GM12865 (cell line): ENCODE measurements around the gene SPC25.

Experiments
- DNase-seq: peaks from one replicate; pipeline ENCODE4 v3.0.0; 2010; ENCODE audit warnings: low read depth
- H3K4me3 ChIP-seq: 2 replicates; pipeline ENCODE4 v1.5.1; 2011; ENCODE audit warnings: mild to moderate bottlenecking, low read depth, low read length, control low read depth
- CTCF ChIP-seq: IDR thresholded peaks from 2 replicates; pipeline ENCODE4 v1.5.1; 2011; ENCODE audit warnings: low read length, control low read depth, low read depth, inconsistent platforms; ENCODE audit not compliant: insufficient read depth; ENCODE audit errors: missing control alignments

The SPC25 gene

GRCh38 chr2:168929031-168929430 lies 38.8 kb upstream of the SPC25 start:
- no peak for TF ChIP-seq CTCF
- no peak overlapping the region for H3K4me3 ChIP-seq
- DNase-seq, result no peak

DNA sequence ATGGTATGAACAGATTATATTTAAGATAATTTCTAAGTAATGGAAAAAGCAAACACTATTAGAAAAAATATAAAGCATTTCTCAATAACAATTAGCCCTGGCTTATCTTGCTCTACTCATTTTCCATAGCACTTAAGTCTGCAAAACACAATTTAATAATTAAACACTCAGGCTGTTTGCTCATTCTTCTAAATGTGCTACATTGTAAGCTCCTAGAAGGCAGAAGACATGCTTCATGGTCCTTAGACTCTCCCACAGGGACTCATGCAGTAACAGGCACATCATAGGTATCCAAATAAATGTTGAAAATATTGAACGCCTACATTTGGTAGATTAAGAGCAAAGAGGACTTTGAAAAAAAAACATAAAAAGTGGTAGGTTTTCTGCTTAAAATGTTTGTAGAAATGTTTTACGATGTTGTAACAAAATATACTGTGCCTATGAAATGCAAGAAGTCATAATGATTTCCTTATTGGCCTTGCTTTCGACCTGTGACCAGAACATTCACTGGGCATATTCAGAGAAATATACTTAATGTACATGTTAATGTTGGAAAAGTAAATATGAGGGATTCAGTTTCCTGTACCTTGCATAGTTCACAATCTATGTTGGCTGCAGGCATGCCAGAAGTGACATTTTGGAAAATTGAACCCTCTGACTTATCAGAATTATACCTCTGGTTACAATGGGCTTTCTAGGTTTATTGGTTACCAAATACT lies 38.0 kb upstream of the SPC25 start:
- no peak for DNase-seq
- TF ChIP-seq CTCF, result no peak
- H3K4me3 ChIP-seq, result no peak overlapping the region

DNA sequence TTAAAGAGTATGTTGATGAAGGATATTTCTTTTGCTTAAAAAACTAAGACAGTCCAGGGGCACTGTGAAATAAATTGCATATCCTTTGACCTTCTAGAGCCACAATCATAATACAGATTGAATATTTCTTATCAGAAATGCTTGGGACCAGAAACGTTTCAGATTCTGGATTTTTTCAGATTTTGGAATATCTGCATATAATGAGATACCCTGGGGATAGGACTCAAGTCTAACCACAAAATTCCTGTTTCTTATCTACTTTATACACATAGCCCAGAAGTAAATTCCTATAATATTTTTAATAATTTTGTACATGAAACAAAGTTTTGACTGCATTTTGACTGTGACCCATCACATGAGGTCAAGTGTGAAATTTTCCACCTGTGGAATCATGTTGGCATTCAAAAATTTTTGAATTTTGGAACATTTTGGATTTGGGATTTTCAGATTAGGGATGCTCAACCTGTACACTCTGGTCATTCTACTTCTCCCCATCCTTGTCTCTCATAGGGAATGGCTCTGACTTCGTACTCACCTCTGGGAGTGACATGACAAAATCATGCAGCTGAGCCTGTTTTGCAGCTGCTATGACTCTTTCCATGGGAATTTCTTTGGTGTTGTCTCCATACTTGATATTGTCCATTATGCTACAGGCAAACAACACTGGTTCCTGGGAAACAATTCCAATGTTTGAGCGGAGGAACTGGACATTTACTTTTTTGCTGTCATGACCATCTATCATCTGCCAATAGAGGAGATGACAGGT lies 36.6 kb upstream of the SPC25 start:
- no peak for TF ChIP-seq CTCF
- H3K4me3 ChIP-seq, result no peak overlapping the region
- DNase-seq, result no peak

DNA sequence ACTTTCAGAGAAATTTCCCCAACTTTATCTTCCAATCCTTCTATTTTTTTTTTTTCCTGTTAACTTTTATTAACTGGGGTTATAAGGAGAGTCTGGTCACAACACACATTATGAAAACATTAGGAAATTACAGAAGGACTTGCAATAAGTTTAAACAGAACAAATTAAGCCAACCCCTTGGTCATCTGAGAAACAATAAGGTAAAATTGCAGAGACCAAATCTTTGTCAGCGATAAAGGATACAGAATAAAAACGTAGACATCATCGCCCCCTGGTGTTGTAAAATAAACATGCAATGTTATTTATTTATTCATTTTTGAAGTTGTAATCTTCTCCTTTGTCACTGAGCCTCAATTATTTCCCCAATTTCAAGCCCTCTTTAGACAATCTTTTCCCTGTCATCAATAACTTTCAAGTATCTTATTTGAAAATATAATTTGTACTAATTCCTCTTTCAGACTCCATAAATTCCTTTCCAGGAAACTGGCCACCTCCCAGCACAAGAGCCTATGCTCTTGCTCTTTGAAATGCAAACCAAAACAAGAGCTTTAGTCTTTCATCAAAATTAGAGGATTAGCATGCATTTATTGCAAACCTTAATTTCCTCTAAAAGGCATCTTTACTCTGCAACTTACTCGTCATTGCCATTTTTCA lies 30.4 kb upstream of the SPC25 start:
- peak; percentile 45 for DNase-seq

GRCh38 chr2:168916331-168916675 lies 26.1 kb upstream of the SPC25 start:
- H3K4me3 ChIP-seq, result no peak overlapping the region
- DNase-seq, result no peak
- no peak for TF ChIP-seq CTCF

More for the DNA sequence above, 30.4 kb upstream of the SPC25 start:
- TF ChIP-seq CTCF, result peak; percentile 43
- no peak overlapping the region for H3K4me3 ChIP-seq

DNA sequence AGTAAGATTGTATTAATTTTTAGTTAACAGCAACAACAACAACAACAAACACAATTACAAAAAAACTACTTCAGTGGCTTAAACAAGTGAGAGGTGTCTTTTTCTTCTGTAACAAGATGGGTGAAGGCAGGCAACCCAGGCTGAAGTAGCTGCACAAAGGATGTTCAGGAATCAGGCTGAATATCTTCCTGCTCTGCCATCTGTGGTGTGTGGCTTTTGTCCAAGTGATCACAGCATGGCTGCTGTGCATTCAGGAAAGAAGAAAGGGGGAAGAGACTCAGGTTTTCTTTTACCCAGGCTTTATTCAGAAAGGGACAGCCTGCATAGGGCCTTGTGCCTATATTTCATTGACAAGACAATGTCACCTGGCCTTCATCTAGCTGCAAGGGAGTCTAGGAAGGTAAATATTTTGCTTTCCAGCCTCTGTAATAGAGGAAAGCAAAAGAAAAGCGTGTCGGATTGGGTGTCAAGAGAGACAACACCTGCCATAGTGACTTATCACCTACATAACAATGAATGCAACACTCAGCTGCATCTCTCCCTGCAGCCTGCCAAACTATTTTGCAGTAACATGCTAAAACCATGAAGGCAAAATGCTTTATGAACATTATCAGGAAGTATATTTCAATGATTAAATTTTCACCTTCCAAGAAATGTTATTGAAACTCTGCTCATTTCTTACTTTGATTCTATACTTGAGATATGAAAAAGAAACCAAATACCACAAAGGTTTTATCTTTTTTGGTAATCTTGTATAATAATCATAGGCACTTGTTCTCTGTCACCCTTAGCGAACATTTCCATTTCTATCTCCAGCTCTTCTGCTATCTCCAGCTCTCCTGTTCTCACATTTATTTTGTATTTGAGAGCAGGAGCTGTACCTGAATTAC lies 25.5 kb upstream of the SPC25 start:
- DNase-seq, result no peak
- H3K4me3 ChIP-seq, result no peak overlapping the region
- TF ChIP-seq CTCF, result no peak
